ENCODE results near the gene PPP6R1. TPM values are rescaled to one million over a fixed set of nuclear protein-coding genes. Genes with fewer than 3 reads are reported as not detected.
A peak's percentile ranks its signal among the peaks of the same experiment; 100 is the strongest.

Gene PPP6R1
- total RNA-seq, 1 experiment from 2014 or later = 172 TPM

DNA sequence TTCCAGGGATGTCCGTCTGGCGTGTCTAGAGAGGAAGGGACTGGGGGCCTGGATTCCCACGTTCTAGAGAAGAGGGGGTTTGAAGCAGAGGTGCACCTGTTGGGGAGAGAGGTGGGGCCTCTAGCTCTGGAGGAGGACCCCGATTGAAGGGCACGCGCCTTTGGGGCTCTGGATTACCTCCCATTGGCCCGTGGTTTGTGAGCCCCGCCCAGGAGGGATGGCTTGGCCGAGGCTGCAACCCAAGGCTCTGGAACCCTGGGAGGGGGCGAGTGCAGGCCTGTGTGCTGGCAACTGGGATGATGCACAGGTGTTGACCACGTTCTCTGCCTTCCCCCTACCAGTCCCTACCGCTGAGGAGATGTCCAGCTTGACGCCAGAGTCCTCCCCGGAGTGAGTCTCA is 46.2 kb upstream of the PPP6R1 start:
- BruUV-seq (replicated peaks) = no TSS peak
- Histone ChIP-seq H3K36me3 (ENCODE audit: control insufficient read depth, insufficient read depth, low read length) (no peaks in the 10 kb centered on the region), H3K4me1 (ENCODE audit: control insufficient read depth, insufficient read depth, low read length) (peaks cover 8% of the 10 kb centered on the region), H3K4me3 (ENCODE audit: low read depth in 2 of 2, low read length in 2 of 2) (no peak overlapping the region), H3K9me3 (ENCODE audit: control insufficient read depth, insufficient read depth, low read depth, low read length) (no peaks in the 10 kb centered on the region), H3K27me3 (ENCODE audit: control insufficient read depth, insufficient read depth, low read length) (no peaks in the 10 kb centered on the region), H3K27ac (ENCODE audit: low read length) (no peak overlapping the region)
- DNase-seq (ENCODE audit: low read depth, low spot score) (no peak), ATAC-seq (peak; percentile 9; the same call in 1 of the 2 replicates)
- intact Hi-C loops (cut with micrococcal nuclease; ENCODE audit: unreplicated experiment) (no loop called here), in situ Hi-C loops (cut with HindIII; ENCODE audit: low pct_unique_long_range_greater_than_20kb, low sequenced_read_pairs) (no loop called here)
- ChIA-PET CTCF (no interaction called here), POLR2A (no interaction called here)
- TF ChIP-seq, protein P1, sequence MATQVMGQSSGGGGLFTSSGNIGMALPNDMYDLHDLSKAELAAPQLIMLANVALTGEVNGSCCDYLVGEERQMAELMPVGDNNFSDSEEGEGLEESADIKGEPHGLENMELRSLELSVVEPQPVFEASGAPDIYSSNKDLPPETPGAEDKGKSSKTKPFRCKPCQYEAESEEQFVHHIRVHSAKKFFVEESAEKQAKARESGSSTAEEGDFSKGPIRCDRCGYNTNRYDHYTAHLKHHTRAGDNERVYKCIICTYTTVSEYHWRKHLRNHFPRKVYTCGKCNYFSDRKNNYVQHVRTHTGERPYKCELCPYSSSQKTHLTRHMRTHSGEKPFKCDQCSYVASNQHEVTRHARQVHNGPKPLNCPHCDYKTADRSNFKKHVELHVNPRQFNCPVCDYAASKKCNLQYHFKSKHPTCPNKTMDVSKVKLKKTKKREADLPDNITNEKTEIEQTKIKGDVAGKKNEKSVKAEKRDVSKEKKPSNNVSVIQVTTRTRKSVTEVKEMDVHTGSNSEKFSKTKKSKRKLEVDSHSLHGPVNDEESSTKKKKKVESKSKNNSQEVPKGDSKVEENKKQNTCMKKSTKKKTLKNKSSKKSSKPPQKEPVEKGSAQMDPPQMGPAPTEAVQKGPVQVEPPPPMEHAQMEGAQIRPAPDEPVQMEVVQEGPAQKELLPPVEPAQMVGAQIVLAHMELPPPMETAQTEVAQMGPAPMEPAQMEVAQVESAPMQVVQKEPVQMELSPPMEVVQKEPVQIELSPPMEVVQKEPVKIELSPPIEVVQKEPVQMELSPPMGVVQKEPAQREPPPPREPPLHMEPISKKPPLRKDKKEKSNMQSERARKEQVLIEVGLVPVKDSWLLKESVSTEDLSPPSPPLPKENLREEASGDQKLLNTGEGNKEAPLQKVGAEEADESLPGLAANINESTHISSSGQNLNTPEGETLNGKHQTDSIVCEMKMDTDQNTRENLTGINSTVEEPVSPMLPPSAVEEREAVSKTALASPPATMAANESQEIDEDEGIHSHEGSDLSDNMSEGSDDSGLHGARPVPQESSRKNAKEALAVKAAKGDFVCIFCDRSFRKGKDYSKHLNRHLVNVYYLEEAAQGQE (IDR thresholded peaks at IDR 0.05; ENCODE audit: insufficient read depth in 1 of 2, low read depth in 2 of 2, low read length in 1 of 2) = no peak

DNA sequence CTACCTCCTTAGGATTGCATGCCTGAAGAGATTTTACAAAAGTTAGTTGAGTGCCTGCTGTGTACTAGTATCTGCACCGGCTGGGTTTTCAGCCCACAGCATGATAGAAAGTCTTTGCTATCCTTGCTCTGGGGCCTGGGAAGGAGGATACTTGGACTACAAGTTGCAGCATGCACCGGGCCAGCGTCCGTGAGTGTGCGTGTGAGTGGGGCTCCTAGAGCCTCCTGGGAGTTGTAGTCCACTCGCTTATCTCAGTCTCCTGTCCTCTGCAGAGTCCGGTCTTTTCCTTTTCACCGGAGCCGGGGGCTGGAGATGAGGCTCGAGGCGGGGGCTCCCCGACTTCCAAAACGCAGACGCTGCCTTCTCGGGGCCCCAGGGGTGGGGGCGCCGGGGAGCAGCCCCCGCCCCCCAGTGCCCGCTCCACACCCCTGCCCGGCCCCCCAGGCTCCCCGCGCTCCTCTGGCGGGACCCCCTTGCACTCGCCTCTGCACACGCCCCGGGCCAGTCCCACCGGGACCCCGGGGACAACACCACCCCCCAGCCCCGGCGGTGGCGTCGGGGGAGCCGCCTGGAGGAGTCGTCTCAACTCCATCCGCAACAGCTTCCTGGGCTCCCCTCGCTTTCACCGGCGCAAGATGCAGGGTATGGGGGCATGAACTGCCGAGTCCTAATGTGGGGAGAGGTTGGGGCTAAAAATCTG is 45.6 kb upstream of the PPP6R1 start:
- no peak for DNase-seq (ENCODE audit: low read depth, low spot score)
- Histone ChIP-seq H3K4me3 (ENCODE audit: low read depth in 2 of 2, low read length in 2 of 2) (no peak overlapping the region), H3K27me3 (ENCODE audit: control insufficient read depth, insufficient read depth, low read length) (no peaks in the 10 kb centered on the region), H3K9me3 (ENCODE audit: control insufficient read depth, insufficient read depth, low read depth, low read length) (no peaks in the 10 kb centered on the region), H3K36me3 (ENCODE audit: control insufficient read depth, insufficient read depth, low read length) (no peaks in the 10 kb centered on the region), H3K4me1 (ENCODE audit: control insufficient read depth, insufficient read depth, low read length) (peaks cover 8% of the 10 kb centered on the region), H3K27ac (ENCODE audit: low read length) (no peak overlapping the region)
- TF ChIP-seq SIN3A (IDR thresholded peaks at IDR 0.05; ENCODE audit: borderline replicate concordance, insufficient read depth, low read depth, low read length) = no peak
- TF ChIP-seq, protein P2, sequence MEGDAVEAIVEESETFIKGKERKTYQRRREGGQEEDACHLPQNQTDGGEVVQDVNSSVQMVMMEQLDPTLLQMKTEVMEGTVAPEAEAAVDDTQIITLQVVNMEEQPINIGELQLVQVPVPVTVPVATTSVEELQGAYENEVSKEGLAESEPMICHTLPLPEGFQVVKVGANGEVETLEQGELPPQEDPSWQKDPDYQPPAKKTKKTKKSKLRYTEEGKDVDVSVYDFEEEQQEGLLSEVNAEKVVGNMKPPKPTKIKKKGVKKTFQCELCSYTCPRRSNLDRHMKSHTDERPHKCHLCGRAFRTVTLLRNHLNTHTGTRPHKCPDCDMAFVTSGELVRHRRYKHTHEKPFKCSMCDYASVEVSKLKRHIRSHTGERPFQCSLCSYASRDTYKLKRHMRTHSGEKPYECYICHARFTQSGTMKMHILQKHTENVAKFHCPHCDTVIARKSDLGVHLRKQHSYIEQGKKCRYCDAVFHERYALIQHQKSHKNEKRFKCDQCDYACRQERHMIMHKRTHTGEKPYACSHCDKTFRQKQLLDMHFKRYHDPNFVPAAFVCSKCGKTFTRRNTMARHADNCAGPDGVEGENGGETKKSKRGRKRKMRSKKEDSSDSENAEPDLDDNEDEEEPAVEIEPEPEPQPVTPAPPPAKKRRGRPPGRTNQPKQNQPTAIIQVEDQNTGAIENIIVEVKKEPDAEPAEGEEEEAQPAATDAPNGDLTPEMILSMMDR (IDR thresholded peaks at IDR 0.05) = no peak
- TF ChIP-seq, protein P1 (IDR thresholded peaks at IDR 0.05; ENCODE audit: insufficient read depth in 1 of 2, low read depth in 2 of 2, low read length in 1 of 2) = no peak
- no peak for TF ChIP-seq POLR2AphosphoS5 (IDR thresholded peaks at IDR 0.05; ENCODE audit: low read depth, low read length)
- TF ChIP-seq TCF7L2 (IDR thresholded peaks at IDR 0.05; ENCODE audit: low read depth, low read length) = no peak
- in situ Hi-C loops (cut with HindIII; ENCODE audit: low pct_unique_long_range_greater_than_20kb, low sequenced_read_pairs) = no loop called here
- no TSS peak for BruUV-seq (replicated peaks)
- ChIA-PET POLR2A (interaction anchor here (1.4 kb wide), 1 partner anchor 35 kb away, joined by 7 read pairs; the partner anchor contains the start of gene KMT5C), CTCF (no interaction called here)
- peak; percentile 87 for ATAC-seq
- intact Hi-C loops (cut with micrococcal nuclease; ENCODE audit: unreplicated experiment) = no loop called here

All from Panc1 (cell line).